ENCODE data around the gene TMEM215.

The TMEM215 gene

DNA sequence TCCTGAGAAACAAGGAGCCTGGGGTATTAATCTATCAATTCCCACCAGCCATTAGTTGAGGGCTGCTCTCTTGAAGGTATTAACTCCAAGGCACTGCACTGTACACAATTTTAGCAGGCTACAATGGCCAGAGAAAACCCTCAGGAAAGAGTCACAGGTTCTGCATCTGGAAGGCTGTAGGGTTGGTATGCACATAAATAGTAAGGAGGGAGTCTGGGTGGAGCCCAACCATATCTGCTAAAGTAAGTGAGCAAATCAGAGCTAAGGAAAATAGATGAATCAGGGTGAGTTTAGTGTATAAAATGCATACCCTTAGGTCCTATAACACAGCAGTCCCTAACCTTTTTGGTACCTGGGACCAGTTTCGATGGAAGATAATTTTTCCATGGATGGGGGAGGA, 18.2 kb downstream of the TMEM215 start:
- no peak for DNase-seq (ENCODE audit: extremely low read depth, low read depth)
- TF ChIP-seq, protein P1, sequence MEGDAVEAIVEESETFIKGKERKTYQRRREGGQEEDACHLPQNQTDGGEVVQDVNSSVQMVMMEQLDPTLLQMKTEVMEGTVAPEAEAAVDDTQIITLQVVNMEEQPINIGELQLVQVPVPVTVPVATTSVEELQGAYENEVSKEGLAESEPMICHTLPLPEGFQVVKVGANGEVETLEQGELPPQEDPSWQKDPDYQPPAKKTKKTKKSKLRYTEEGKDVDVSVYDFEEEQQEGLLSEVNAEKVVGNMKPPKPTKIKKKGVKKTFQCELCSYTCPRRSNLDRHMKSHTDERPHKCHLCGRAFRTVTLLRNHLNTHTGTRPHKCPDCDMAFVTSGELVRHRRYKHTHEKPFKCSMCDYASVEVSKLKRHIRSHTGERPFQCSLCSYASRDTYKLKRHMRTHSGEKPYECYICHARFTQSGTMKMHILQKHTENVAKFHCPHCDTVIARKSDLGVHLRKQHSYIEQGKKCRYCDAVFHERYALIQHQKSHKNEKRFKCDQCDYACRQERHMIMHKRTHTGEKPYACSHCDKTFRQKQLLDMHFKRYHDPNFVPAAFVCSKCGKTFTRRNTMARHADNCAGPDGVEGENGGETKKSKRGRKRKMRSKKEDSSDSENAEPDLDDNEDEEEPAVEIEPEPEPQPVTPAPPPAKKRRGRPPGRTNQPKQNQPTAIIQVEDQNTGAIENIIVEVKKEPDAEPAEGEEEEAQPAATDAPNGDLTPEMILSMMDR (IDR thresholded peaks at IDR 0.05; ENCODE audit: low read depth, low read length, missing control alignments), result no peak
- H3K4me3 ChIP-seq (replicated peaks; ENCODE audit: low read depth, low read length), result no peak overlapping the region

DNA sequence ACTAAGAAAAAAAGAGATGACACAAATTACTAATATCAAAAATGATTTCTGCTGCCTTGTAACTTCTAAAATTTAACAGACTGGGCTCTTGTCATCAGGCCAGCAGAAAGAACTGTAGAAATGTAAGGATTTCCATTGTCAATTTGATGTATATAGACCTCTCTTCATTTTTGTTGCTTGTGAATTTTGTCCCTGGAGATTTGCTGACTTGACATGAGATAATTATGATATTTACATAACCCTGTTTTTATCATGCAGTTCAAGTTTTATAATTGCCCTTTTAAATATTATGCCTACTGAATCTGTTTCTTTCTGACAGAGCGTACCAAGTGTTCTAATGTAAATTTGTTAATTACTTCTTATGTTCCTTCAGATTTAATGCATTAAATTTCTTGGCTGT, 23.9 kb downstream of the TMEM215 start:
- TF ChIP-seq, protein P1 (IDR thresholded peaks at IDR 0.05; ENCODE audit: low read depth, low read length, missing control alignments), result no peak
- no peak for DNase-seq (ENCODE audit: extremely low read depth, low read depth)
- no peak overlapping the region for H3K4me3 ChIP-seq (replicated peaks; ENCODE audit: low read depth, low read length)

DNA sequence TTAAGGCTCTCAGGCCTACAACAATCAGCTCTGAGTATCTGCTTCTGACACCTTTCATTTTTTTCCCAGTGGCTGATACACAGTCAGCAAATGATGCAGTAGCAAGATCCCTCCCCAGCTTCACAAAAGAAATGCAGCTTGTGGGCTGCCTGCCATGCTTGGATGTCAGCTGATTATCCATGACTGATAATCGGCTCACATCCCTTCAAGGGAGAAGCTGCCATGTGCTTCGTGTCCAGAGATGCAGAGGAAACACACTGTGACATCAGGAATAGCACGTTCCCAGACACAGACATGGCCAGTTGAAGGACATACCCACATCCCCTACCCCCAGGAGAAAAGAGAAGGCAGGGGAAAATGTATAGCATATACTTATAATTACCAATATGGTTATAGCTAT, 27.9 kb downstream of the TMEM215 start:
- TF ChIP-seq, protein P1 (IDR thresholded peaks at IDR 0.05; ENCODE audit: low read depth, low read length, missing control alignments), result no peak
- no peak overlapping the region for H3K4me3 ChIP-seq (replicated peaks; ENCODE audit: low read depth, low read length)
- no peak for DNase-seq (ENCODE audit: extremely low read depth, low read depth)

DNA sequence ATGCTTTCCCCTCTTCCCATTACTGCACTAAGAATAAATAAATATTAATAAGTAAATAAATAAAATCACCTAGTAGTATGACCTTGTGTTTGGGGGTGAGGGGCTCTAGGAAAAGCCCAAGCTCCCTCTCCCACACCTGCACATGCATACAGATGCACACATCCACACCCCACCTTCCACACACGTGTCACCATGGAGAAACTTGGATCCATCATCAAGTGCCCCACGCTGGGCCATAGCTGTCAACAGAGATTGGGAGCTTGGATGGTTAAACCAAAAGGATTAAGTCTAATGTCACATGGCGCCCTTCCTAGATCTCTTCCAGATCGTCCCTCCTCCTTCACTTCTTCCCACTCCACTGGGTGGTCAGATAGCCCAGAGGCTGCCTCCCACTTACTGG, 37.0 kb downstream of the TMEM215 start:
- TF ChIP-seq, protein P1 (IDR thresholded peaks at IDR 0.05; ENCODE audit: low read depth, low read length, missing control alignments), result no peak
- no peak for DNase-seq (ENCODE audit: extremely low read depth, low read depth)
- no peak overlapping the region for H3K4me3 ChIP-seq (replicated peaks; ENCODE audit: low read depth, low read length)

DNA sequence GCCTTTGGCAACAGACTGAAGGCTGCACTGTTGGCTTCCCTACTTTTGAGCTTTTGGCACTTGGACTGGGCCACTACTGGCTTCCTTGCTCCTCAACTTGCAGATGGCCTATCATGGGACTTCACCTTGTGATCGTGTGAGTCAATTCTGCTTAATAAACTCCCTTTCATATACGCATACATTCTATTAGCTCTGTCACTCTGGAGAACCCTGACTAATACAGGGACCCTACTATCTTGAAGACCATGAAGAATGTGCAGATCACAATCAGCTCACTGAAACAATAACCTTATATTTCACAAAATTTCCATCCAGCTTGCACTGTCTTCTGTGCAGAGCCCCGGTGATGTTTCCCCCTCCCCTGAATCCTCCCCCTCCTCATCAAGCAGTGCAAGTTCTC, 39.8 kb downstream of the TMEM215 start:
- no peak overlapping the region for H3K4me3 ChIP-seq (replicated peaks; ENCODE audit: low read depth, low read length)
- no peak for DNase-seq (ENCODE audit: extremely low read depth, low read depth)
- TF ChIP-seq, protein P1 (IDR thresholded peaks at IDR 0.05; ENCODE audit: low read depth, low read length, missing control alignments), result no peak

DNA sequence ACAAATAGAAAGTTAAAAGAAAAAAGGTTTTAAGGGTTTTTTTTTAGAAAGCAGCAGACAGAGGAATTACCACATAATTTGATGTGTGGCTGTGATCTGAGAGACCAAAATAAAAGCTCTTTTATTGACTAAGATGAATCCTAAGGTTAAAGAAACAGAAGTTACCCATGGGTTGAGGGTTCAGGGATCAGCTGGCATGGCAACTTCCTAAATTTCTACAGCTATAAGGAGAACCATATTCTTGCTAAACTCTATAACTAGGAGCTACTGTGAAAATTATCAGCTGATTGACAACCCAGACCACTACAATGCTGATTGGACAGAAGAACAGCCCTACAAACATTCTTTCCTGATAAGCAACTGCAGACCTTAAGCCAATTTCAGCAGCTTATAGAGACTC, 40.2 kb downstream of the TMEM215 start:
- H3K4me3 ChIP-seq (replicated peaks; ENCODE audit: low read depth, low read length), result no peak overlapping the region
- TF ChIP-seq, protein P1 (IDR thresholded peaks at IDR 0.05; ENCODE audit: low read depth, low read length, missing control alignments), result no peak
- DNase-seq (ENCODE audit: extremely low read depth, low read depth), result no peak

DNA sequence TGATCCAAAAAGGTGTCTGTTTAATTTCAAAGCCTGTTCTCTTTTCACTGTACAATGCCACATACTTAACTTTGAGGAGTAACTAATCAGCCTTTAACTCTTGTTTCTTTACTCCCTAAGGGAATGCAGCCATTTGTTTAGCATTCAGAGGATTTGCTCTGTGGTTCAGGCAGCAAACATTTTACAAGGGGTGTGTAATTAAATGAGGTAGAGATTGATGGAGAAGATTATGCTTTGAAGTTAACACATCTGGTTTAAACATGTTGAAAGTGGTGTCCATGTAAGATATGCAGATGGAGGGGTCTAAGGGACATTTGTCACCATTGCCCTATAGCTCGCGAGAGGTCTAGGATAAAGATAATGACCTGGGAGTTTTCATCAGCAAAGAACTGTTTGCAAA, 41.9 kb downstream of the TMEM215 start:
- no peak for DNase-seq (ENCODE audit: extremely low read depth, low read depth)
- TF ChIP-seq, protein P1 (IDR thresholded peaks at IDR 0.05; ENCODE audit: low read depth, low read length, missing control alignments), result no peak
- no peak overlapping the region for H3K4me3 ChIP-seq (replicated peaks; ENCODE audit: low read depth, low read length)

All from HFF-Myc (cell line).